B cell (primary cell): ENCODE measurements around the gene CHPT1.

Source experiments
- CTCF ChIP-seq: fragments of 200-600 bp; IDR thresholded peaks from one replicate; pipeline ENCODE4 v1.8.0; 2022; ENCODE audit warnings: antibody characterized with exemption, mild to moderate bottlenecking
- EZH2 ChIP-seq: IDR thresholded peaks from 2 replicates; pipeline ENCODE4 v1.6.1; 2012; ENCODE audit warnings: borderline replicate concordance, low read depth, mild to moderate bottlenecking, moderate library complexity, low read length; ENCODE audit not compliant: insufficient read depth, poor library complexity, severe bottlenecking

GRCh38 chr12:101666052-101666728 lies 31.2 kb upstream of the CHPT1 start:
- TF ChIP-seq CTCF, result no peak
- TF ChIP-seq EZH2, result no peak
